DMS53 treated with DMSO at 0.1 percent for 48 hours (cell line): ENCODE results near the gene MRGPRX2.

Experiments
- DNase-seq: peaks from one replicate; lab custom pipeline; 2025; ENCODE audit not compliant: unreplicated experiment; lab: John Stamatoyannopoulos, UW

Gene MRGPRX2

DNA sequence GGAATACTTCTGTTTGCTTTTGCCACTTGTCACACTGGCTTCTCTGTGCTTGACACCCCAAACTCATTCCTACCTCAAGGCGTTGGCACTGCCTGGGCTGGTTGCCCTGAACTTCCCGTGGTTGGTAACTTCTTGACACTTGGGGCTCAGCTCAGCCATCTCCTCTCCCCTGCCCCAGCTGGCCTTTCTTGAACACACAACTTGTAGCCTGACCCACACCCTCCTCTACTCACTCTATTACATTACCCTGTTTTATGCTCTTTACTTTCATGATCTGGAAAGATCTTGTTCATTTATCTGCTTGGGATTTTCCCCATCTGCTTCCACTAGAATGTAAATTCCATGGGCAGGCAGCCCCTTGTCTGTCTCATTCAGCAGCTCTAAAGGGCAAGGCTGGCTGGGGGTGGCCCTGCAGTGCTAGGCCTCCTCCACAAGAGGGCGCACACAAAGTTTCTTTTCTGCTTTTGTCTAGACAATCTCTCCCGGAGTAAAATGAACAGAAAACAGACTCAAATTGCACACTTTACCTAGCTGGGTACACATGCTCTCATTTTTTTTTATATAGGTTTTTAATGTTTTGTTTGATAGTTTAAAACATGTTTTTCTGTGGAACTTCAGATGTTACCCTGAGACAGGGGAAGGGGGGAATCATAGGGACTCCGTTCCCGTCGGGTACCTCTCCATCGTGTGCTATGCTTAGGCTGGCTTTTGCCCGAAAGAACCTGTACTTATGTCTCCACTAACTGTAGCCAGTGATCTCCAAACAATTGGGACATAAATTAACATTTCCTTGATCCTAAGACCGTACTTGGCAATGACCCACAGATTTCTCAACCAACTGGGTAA, 16.4 kb upstream of the MRGPRX2 start:
- peak; percentile 54 for DNase-seq

DNA sequence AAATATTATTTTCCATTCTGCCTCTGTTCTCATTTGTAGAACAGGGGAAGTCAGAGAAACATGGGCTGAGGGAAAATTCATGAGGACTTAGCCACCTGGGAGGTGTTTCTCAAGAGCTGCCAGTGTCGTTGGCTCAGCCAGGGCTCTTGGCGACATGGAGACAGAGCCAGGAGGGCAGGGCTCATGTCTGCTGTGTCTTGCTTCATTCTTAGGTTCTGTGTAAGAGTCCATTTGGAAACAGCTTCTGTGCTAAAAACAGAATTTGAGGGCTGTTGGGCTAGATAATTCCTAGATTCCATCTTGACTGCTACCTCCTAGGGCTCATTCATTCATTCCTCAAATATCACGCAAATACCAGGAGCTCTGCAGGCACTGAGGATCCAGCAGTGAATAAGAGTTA, 15.1 kb upstream of the MRGPRX2 start:
- no peak for DNase-seq

DNA sequence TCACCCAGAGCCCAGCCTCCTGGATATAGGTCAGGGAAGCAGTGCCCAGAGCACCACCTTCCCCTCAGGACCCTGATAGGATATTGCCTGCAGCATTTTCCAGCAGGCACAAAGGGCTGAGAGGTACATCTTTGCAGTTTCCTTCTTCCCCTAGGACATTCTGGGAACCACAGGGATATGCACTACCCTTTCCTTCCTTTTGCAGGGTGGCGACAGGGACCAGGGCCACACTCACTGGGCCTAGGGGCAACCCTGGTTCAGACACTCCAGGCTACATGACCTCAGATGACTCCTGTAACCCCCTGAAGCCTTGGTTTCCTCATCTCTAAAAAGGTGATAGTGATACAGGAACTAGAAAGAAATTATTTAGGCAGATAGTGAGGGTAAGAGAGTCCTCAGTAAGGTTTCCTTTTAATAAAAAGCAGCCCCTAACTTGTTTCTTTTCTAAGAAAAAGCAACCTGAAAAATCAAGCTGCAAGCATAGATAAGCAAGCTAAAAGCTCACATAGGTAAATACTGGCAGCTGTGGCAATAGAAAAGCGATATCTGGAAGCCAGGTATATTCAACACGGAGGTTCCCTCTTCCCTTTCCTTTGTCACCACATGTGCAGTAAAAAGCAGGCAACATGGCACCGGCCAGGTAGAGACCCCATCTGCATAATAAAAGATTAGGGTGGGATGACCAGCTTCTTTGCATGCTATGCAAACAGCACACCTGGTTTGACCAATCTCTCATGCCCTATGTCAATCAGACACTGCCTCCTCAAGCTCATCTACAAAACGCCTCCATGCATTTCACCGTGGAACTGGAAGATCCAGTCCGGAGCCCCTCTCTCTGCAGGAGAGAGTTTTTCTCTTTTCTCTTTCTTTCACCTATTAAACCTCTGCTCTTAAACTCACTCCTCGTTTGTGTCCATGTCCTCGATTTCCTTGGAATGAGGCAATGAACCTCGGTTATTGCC, 13.2 kb upstream of the MRGPRX2 start:
- DNase-seq: peak; percentile 37

DNA sequence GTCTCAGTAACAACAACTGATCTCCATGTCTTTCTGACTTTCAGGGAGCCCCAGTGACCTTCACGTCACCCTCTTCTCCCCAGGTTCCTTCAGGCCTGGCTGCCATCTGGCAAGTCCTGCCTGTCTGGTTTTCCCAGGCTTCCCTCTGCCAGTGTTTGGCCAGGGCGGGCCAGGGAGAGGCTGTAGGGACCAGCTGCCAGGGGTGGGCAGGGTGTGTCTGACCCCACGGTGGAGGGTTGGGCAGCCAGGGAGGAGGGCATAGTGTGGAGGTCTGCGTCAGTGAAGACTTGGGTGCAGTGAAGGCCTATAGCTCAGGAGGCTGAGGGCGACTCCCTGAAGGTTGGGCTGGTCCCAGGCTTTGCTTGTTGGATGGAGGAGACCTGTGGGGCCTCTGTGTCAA, 11.9 kb upstream of the MRGPRX2 start:
- DNase-seq: no peak

DNA sequence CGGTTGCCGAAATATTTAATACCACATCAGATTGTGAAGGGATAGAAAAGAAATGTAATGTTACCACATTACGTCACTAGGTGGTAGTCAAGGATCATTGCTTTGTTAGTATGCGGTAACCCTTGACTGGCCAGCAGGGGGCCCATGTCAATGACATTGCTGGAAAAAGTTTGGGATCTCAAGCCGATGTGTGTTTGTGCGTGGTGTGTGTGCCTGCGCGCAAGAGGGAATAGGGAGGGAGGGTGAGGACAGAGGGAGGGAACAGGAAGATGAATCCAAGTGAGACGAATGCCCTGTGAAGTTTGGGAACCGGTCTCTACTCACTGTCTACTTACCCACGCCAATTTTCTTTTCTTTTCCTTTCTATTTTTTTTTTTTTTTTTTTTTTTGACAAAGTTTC, 10.7 kb upstream of the MRGPRX2 start:
- peak; percentile 89 for DNase-seq

DNA sequence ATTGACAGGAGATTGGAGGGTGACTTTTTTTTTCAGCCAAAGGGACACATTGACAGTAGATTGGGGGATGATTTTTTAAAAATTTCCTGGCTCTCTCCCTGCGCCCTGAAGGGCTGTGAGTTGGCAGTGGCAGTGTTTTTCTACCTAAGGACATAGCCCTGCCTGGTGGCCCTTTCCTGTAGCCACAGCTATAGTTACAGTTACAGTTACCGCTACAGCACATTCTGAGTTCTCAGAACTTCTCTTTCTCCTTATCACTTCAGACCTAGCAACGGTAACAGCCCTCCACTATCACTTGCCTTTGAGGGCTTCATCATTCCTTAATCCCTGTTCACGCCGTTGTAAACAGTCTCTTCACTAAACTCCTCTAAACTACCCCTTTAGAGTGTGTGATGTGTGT, 684 bp downstream of the MRGPRX2 start:
- no peak for DNase-seq

DNA sequence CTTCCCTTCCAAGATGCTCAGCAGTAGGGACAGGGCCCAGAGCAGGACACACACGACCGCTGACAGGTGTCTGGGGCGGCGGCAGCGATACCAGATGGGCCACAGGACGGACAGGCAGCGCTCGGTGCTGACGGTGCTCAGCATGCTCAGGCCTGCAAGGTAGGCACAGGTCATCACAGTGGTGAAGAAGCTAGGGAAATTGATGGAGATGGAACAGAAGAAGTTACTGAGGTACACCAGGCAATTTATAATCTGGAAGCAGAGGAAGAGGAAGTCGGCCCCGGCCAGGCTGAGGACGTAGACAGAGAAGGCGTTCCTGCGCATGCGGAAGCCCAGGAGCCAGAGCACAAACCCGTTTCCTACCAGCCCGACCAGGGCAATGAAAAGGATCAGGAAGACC, 4.6 kb downstream of the MRGPRX2 start:
- DNase-seq: no peak

DNA sequence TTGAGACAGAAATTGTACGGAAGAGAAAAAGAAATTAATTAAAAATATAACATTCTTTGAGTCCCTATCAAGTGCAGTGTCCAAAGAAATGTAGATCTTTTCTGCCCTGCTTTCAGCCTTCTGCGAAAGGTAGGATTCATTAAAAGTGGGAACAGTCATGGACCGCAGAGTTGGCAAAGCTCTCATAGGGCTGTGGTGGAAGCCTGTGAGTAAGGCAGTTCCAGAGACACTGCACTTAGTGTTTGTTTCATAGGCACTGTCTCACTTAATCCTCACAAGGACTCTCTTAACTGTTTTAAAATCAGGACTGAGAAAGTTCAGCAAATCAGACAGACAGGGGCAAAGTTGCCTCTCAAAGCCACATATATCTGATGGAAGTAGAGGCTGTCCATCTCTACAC, 5.5 kb downstream of the MRGPRX2 start:
- no peak for DNase-seq

DNA sequence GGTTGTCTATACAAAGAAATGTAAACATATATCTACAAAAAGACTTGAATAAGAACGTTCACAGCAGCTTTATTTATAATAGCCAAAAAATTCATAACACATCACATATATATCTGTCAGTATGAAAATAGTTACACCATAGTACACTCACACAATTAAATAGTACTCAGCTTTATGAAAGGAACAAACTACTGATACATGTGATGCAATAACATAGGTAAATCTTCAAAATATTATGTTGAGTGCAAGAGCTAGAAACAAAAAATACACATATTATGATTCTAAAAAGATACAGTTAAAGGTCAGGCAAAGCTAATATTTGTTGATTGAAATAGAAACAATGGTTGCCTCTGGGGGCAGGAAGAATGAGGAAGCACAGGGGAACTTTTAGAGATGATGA, 6.6 kb downstream of the MRGPRX2 start:
- DNase-seq: no peak

DNA sequence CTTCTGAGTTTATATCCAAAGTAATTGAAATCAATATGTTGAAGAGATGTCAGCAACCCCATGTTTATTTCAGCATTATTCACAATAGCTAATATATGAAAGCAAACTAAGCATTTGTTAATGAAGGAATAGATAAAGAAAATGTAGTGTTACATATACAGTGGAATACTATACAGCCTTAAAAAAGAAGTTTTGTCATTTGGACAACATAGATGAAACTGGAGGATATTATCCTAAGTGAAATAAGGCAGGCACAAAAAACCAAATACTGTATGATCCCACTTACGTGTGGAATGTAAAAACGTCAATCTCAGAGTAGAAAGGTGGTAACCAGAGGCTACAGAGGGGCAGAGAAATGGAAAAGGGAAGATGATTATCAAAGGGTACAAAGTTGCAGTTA, 10.2 kb downstream of the MRGPRX2 start:
- DNase-seq: no peak

DNA sequence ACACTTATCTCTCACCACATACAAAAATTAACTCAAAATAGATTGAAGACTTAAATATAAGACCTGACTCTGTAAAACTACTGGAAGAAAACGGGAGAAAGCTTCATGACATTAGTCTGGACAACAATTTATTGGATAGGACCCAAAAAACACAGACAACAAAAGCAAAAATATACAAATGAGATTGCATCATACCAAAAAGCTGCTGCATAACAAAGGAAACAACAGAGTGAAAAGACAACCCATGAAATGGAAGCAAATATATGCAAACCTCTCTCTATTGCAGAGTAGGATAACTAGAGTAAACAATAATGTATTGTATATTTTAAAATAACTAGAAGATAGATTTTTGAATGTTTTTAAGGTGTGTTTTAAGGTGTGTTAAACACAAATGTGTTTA, 11.2 kb downstream of the MRGPRX2 start:
- DNase-seq: no peak

DNA sequence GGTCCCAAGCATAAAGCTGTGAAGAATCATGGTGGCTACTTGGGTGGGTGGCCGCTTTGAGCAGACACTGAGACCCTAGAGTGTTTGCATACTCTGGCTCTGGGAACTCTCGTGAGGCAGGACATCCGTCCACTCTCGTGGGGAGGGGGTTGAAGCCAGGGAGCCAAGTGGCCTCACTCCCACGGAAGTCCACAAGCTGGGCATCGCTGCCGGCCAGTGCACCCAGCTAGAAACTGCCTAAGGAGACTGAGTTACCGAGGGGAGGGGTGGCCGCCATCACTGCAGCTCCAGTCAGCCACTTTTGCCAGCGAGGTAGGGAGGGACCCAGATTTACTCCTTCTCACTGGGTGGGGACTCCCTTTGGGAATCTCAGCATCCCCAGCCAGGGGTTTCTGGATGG, 20.5 kb downstream of the MRGPRX2 start:
- no peak for DNase-seq

DNA sequence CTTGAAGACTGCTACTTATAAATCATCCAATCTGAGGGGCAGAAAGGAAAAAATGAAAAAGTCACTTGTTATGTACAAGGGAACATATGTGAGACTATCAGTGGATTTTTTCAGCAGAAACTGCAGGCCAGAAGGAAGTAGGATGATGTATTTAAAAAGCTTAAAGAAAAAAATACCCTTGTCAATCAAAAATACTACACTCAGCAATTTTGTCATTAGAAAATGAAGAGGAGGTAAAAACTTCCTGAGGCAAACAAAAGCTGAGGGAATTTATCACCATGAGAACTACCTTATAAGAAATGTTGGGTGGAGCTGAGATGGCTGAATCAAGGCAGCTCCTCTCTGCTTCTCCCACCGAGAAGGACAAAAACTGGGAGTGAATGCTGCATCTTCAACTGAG, 21.1 kb downstream of the MRGPRX2 start:
- no peak for DNase-seq

DNA sequence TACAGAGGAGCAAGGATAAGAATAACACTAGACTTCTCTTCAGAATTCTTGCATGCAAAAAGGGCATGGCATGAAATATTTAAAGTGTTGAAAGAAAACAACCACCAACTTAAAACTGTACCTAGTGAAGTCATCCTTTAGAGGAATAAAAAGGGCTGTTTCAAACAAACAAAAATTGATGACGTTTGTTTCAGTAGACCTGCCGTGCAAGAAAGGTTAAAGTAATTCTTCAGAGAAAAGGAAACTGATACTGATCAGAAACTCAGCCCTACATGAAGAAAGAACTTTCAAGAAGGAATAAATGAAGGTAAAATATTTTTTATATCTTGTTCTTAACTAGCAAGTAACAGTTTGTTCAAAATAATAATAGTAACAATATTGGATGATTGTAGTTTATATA, 27.5 kb downstream of the MRGPRX2 start:
- DNase-seq: no peak

DNA sequence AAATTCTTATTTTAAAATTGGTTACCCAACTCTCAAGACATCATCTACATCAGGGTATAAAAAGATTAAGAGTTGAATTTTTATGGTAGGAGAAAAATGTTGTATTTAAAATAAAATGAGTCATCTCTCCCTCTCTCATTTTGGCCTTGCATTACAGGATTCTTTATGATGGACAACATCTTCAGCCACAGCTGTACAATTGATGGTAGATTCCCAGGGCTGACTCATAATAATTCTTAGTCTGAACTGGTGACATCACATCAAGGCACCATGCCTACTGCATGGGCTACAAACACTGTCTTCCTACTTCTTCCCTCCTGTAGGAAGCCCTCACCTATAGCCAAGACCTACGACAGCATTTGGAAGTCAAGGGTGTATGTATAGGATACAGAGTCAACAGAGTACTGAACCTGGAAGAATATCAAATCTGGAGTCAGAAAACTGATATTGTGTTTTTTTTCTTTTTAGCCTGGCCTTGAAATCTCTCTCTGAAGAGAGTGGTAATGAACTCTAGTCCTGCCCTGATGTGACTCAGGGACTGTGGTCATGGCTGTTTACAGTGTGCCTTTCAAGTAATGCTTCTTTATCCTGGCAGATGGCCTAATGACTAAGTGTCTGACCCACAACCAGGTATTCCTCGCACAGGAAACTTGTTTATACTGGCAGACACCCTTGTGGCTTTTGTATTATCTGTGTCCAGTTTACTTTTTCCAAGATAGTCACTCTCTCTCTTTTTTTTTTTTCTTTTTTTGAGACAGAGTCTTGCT, 32.5 kb downstream of the MRGPRX2 start:
- peak; percentile 92 for DNase-seq

DNA sequence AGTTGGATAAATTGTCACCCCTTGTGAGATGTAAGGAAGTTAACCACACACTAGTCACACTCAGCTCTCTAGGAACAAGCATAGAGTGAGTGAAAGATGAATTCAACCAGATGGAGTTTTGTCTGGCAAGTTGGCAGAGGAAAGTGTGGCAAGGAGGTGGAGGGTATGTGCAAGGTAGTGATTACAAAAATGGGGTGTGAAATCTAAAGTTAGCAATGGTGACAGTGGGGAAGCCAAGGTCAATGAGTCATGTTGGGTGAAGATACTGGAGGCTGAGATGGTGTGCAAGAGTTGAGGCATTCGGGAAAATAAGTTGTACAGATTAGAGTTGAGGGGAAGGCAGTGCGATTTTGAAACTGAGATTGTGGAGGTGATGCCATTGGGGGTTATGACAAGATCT, 33.7 kb downstream of the MRGPRX2 start:
- no peak for DNase-seq

DNA sequence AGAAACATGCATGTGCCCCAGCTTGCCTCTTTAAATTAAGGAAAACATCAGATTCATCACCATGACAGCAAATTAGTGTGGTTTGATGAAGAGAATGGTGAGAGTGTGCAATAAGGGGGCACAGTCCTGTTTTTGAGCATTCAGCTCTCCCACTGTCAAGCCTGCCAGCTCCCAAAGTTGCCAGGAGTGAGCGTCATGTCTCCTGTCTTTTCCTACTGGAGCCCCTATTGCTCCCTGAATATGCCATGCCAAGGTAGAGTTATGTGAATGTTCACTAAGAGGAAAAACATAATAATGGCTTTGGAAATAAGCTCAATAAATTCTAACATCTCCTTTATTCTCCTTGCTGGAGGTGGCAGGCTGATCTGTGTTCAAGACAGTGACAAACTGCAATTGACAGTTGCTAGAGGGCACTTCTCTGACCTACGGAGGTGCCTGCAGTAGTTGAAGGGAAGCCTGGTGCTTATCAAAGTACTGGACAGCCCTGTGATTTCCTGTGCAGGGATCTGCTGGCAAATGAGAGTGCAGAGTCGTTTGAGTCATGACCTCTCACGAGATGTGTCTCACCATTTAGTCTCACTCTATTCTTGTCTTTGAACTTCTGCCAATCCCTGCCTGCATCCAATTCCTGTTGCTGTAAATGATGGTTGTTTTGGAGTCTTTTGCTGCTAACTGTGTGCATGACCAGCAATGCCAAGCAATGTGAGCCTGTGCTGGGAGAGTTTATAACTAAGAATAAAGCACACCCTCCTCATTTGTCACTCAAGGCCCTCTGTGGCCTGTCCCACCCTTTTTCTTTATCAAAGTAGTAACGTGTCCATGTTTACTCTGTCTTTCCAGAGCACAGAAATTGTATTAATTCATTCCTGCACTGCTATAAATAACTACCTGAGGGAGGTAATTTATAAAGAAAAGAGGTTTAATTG, 34.8 kb downstream of the MRGPRX2 start:
- peak; percentile 9 for DNase-seq

DNA sequence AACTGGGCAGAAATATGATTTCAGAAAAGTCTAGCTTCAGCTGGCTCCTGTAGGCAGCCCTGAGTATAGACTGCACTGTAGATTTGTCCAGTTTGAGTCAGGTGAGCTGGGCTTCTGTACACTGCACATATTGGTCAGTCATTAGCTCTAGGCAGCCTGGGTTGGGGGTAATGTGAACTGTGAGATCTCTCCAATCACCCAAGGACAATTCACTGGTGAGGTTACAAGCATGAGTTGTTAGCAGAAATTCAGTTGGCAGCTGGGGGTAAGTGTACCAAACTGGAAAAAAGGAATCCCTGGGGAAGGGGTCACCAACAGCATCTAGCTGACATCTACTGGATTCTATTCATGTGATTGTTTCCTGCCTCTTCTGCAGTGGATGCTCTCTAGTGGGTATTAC, 39.7 kb downstream of the MRGPRX2 start:
- DNase-seq: no peak

DNA sequence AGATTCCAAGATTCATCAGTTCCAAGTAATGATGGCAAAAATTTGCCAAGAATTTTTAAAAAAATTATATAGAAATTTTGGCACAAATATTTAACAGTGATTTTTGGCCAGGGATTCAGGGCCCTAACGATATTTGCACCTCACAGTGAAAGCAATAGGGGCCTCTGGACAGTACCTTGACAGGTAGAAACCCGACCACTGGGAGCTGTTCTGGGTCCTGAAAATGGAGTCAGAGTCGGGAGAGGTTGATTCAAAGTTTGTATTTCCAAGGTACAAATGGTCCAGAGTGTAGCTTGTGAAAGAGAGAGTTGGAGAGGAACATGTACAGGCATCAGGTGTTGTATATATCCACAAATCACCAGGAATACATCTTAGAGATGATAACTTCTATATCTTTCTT, 41.6 kb downstream of the MRGPRX2 start:
- no peak for DNase-seq

DNA sequence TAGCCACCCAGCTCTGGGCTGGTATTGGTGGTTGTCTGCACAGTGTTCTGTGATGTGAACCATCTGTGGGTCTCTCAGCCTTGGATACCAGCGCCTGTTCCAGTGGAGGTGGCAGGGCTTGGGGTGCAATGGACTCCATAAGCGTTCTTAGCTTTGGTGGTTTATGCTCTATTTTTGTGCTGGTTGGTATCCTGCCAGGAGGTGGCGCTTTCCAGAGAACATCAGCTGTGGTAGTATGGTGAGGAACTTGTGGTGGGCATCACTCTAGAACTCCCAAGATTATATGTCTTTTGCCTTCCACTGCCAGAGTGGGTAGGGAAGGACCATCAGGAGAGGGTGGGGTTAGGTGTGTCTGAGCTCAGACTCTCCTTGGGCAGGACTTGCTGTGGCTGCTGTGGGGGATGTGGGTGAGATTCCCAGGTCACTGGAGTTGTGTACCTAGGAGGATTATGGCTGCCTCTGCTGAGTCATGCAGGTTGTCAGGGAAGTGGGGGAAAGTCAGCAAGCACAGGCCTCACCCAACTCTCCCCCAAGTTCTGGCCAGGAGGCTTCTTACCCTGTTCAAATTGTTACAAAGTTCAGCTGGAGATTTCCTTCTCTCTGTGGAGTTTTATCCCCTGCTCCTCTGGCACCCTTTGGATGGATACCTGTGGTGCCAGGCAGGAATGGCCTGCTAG, 47.2 kb downstream of the MRGPRX2 start:
- DNase-seq: no peak
